Neuronal stem cell (in vitro differentiated cells): ENCODE data around the gene NKIRAS2.

Source experiments
- DNase-seq: peaks from one replicate; pipeline ENCODE4 v3.0.0-alpha.2; 2013; ENCODE audit warnings: low spot score
- H2AFZ ChIP-seq: one replicate; pipeline ENCODE4 v1.6.1; 2013; ENCODE audit warnings: mild to moderate bottlenecking, low read length, inconsistent platforms
- H2AK5ac ChIP-seq: 2 replicates; pipeline ENCODE4 v1.6.1; 2013; ENCODE audit warnings: low read depth, mild to moderate bottlenecking, inconsistent platforms, low read length, moderate library complexity, mixed read lengths
- H2BK120ac ChIP-seq: 2 replicates; pipeline ENCODE4 v1.6.1; 2013; ENCODE audit warnings: low read depth, mild to moderate bottlenecking, inconsistent platforms, low read length, moderate library complexity, mixed read lengths
- H2BK12ac ChIP-seq: one replicate; pipeline ENCODE4 v1.6.1; 2013; ENCODE audit warnings: low read length, inconsistent platforms
- H2BK15ac ChIP-seq: 2 replicates; pipeline ENCODE4 v1.6.1; 2013; ENCODE audit warnings: mild to moderate bottlenecking, low read length, inconsistent platforms, mixed read lengths
- H2BK5ac ChIP-seq: one replicate; pipeline ENCODE4 v1.6.1; 2013; ENCODE audit warnings: inconsistent platforms, mild to moderate bottlenecking, low read length, moderate library complexity
- H3K14ac ChIP-seq: one replicate; pipeline ENCODE4 v1.6.1; 2013; ENCODE audit warnings: low read length, inconsistent platforms
- H3K18ac ChIP-seq: 2 replicates; pipeline ENCODE4 v1.6.1; 2013; ENCODE audit warnings: low read length, inconsistent platforms
- H3K23ac ChIP-seq: 2 replicates; pipeline ENCODE4 v1.6.1; 2013; ENCODE audit warnings: low read depth, mild to moderate bottlenecking, mixed read lengths, low read length, inconsistent platforms; ENCODE audit not compliant: poor library complexity
- H3K27ac ChIP-seq: replicated peaks from 3 replicates; pipeline ENCODE4 v1.5.1; 2013; ENCODE audit warnings: low read length, inconsistent platforms
- H3K27me3 ChIP-seq, 3 experiments: 2 replicates each; pipeline ENCODE4 v1.6.1; 2013; ENCODE audit warnings: low read length in 3 of 3, mild to moderate bottlenecking in 2 of 3, inconsistent platforms in 1 of 3, low read depth in 1 of 3, mixed read lengths in 1 of 3, moderate library complexity in 1 of 3; ENCODE audit not compliant: control insufficient read depth in 3 of 3, insufficient read depth in 3 of 3
- H3K36me3 ChIP-seq, 2 donors: replicated peaks in 1 of 2; 2 replicates each; pipeline ENCODE4 v1.6.1; 2013; ENCODE audit warnings: low read length in 2 of 2; ENCODE audit not compliant: control insufficient read depth in 2 of 2, insufficient read depth in 2 of 2
- H3K4ac ChIP-seq: 2 replicates; pipeline ENCODE4 v1.6.1; 2013; ENCODE audit warnings: inconsistent platforms, mild to moderate bottlenecking, low read length, moderate library complexity
- H3K4me1 ChIP-seq, 2 donors: 1 replicate in 1 of 2; 2 replicates in 1 of 2; pipeline ENCODE4 v1.6.1; 2013; ENCODE audit warnings: low read length in 2 of 2, low read depth in 1 of 2; ENCODE audit not compliant: control insufficient read depth in 2 of 2, insufficient read depth in 1 of 2
- H3K4me2 ChIP-seq: one replicate; pipeline ENCODE4 v1.6.1; 2013; ENCODE audit warnings: mild to moderate bottlenecking, low read length, inconsistent platforms; ENCODE audit not compliant: insufficient read depth, poor library complexity, severe bottlenecking
- H3K4me3 ChIP-seq, 2 donors: 2 replicates each; pipeline ENCODE4 v1.5.1; 2013; ENCODE audit warnings: low read length in 2 of 2, mild to moderate bottlenecking in 2 of 2, inconsistent platforms in 1 of 2, moderate library complexity in 1 of 2
- H3K79me1 ChIP-seq: one replicate; pipeline ENCODE4 v1.6.1; 2013; ENCODE audit warnings: low read depth, mild to moderate bottlenecking, inconsistent platforms, low read length, moderate library complexity
- H3K9ac ChIP-seq: one replicate; pipeline ENCODE4 v1.6.1; 2013; ENCODE audit warnings: mild to moderate bottlenecking, low read depth, low read length, inconsistent platforms; ENCODE audit not compliant: poor library complexity
- H3K9me3 ChIP-seq, 2 donors: replicated peaks in 1 of 2; 2 replicates each; pipeline versions ENCODE3 to v1.6.1; 2013; ENCODE audit warnings: low read length in 2 of 2, mild to moderate bottlenecking in 2 of 2, inconsistent platforms in 1 of 2, low read depth in 1 of 2, mixed read lengths in 1 of 2, moderate library complexity in 1 of 2; ENCODE audit not compliant: control insufficient read depth in 2 of 2, insufficient read depth in 1 of 2
- H4K8ac ChIP-seq: one replicate; pipeline ENCODE4 v1.6.1; 2013; ENCODE audit warnings: low read depth, mild to moderate bottlenecking, inconsistent platforms, low read length, moderate library complexity
- H4K91ac ChIP-seq: one replicate; pipeline ENCODE4 v1.6.1; 2013; ENCODE audit warnings: low read length, low read depth, mild to moderate bottlenecking, inconsistent platforms; ENCODE audit not compliant: poor library complexity
- WGBS, 2 donors: extraction: QIAGEN DNeasy Blood & Tissue Kit; methylation state at CpG; one replicate each; pipeline ENCODE4 v1.1.7; 2013; ENCODE audit warnings: missing lambda C conversion rate in 2 of 2, mixed read lengths in 1 of 2; ENCODE audit not compliant: insufficient read length in 2 of 2, insufficient replicate concordance in 1 of 2; ENCODE audit errors: extremely low coverage in 2 of 2; 5-methylcytosine and 5-hydroxymethylcytosine counted together

NKIRAS2 gene

GRCh38 chr17:41987642-41988041 is 32.2 kb upstream of the NKIRAS2 start:
- H3K27ac ChIP-seq: no peak overlapping the region
- peaks cover 3% of the 10 kb centered on the region for H3K79me1 ChIP-seq
- WGBS, 2 donors: no CpG with 5 or more reads among the region's 3 CpGs
- peaks cover 42 to 99% of the 10 kb centered on the region in 2 donors for H3K36me3 ChIP-seq
- no peak overlapping the region for H3K23ac ChIP-seq
- H2AFZ ChIP-seq: no peak overlapping the region
- no peaks in the 10 kb centered on the region for H3K4me1 ChIP-seq
- no peak overlapping the region for H3K14ac ChIP-seq
- H3K9ac ChIP-seq: no peak overlapping the region
- no peak overlapping the region for H2BK5ac ChIP-seq
- no peak overlapping the region for H2BK15ac ChIP-seq
- H3K18ac ChIP-seq: no peak overlapping the region
- H2AK5ac ChIP-seq: no peak overlapping the region
- no peak overlapping the region for H2BK120ac ChIP-seq
- no peak overlapping the region for H2BK12ac ChIP-seq
- H4K91ac ChIP-seq: no peak overlapping the region
- H4K8ac ChIP-seq: no peak overlapping the region
- H3K4me2 ChIP-seq: no peak overlapping the region
- no peaks in the 10 kb centered on the region for H3K9me3 ChIP-seq
- no peak for DNase-seq
- no peak overlapping the region for H3K4ac ChIP-seq
- H3K27me3 ChIP-seq: no peaks in the 10 kb centered on the region
- no peak overlapping the region for H3K4me3 ChIP-seq

GRCh38 chr17:41988418-41988817 is 31.5 kb upstream of the NKIRAS2 start:
- Histone ChIP-seq H3K27me3 (no peaks in the 10 kb centered on the region), H3K27ac (no peak overlapping the region), H3K9ac (no peak overlapping the region), H3K36me3 (peaks cover 43 to 99% of the 10 kb centered on the region in 2 donors), H2BK15ac (no peak overlapping the region), H4K91ac (no peak overlapping the region), H3K4me3 (no peak overlapping the region), H2AK5ac (no peak overlapping the region), H3K23ac (no peak overlapping the region), H3K4me1 (no peaks in the 10 kb centered on the region), H2BK12ac (no peak overlapping the region), H4K8ac (no peak overlapping the region), H3K14ac (no peak overlapping the region), H2BK5ac (no peak overlapping the region), H3K9me3 (no peaks in the 10 kb centered on the region), H2AFZ (no peak overlapping the region), H3K79me1 (peaks cover 3% of the 10 kb centered on the region), H3K4ac (no peak overlapping the region), H3K18ac (no peak overlapping the region), H2BK120ac (no peak overlapping the region), H3K4me2 (no peak overlapping the region)
- no CpG with 5 or more reads among the region's 2 CpGs for WGBS, 2 donors
- no peak for DNase-seq

GRCh38 chr17:41989702-41990419 is 30.0 kb upstream of the NKIRAS2 start:
- Histone ChIP-seq H2BK12ac (no peak overlapping the region), H2BK120ac (no peak overlapping the region), H3K4me2 (no peak overlapping the region), H3K9me3 (no peaks in the 10 kb centered on the region), H3K9ac (no peak overlapping the region), H2BK15ac (no peak overlapping the region), H3K27ac (no peak overlapping the region), H3K4me1 (no peaks in the 10 kb centered on the region), H3K14ac (no peak overlapping the region), H2BK5ac (no peak overlapping the region), H3K23ac (no peak overlapping the region), H3K36me3 (peaks cover 40 to 96% of the 10 kb centered on the region in 2 donors), H3K18ac (no peak overlapping the region), H2AK5ac (no peak overlapping the region), H3K4ac (no peak overlapping the region), H3K79me1 (peaks cover 3% of the 10 kb centered on the region), H3K4me3 (no peak overlapping the region), H4K8ac (no peak overlapping the region), H2AFZ (no peak overlapping the region), H4K91ac (no peak overlapping the region), H3K27me3 (no peaks in the 10 kb centered on the region)
- no peak for DNase-seq
- WGBS, 2 donors: no CpG with 5 or more reads among the region's 5 CpGs

GRCh38 chr17:41992576-41992975 is 27.3 kb upstream of the NKIRAS2 start:
- H2BK5ac ChIP-seq: no peak overlapping the region
- no peak overlapping the region for H3K9ac ChIP-seq
- H3K4me1 ChIP-seq: no peaks in the 10 kb centered on the region
- H3K4me3 ChIP-seq: no peak overlapping the region
- H4K91ac ChIP-seq: no peak overlapping the region
- no peak for DNase-seq
- no peak overlapping the region for H3K4me2 ChIP-seq
- no peak overlapping the region for H4K8ac ChIP-seq
- H2AFZ ChIP-seq: no peak overlapping the region
- no peak overlapping the region for H3K14ac ChIP-seq
- H3K27ac ChIP-seq: no peak overlapping the region
- peaks cover 3% of the 10 kb centered on the region for H3K79me1 ChIP-seq
- no peak overlapping the region for H3K23ac ChIP-seq
- no peak overlapping the region for H2AK5ac ChIP-seq
- no peak overlapping the region for H3K18ac ChIP-seq
- no peak overlapping the region for H2BK120ac ChIP-seq
- no CpG with 5 or more reads among the region's 3 CpGs for WGBS, 2 donors
- no peak overlapping the region for H3K4ac ChIP-seq
- no peaks in the 10 kb centered on the region for H3K9me3 ChIP-seq
- H3K36me3 ChIP-seq: peaks cover 43 to 96% of the 10 kb centered on the region in 2 donors
- no peaks in the 10 kb centered on the region for H3K27me3 ChIP-seq
- H2BK15ac ChIP-seq: no peak overlapping the region
- H2BK12ac ChIP-seq: no peak overlapping the region
